SU-DHL-6 (cell line): Measurements from ENCODE around the gene LMNA.

Source experiments
- EZH2phosphoT487 ChIP-seq: fragments of 200-600 bp; sonication (generic), shearing (Covaris generic); conservative IDR thresholded peaks from 2 replicates; pipeline ENCODE4 v1.6.1; 2018; ENCODE audit warnings: mild to moderate bottlenecking, antibody characterized with exemption, low read length, moderate library complexity, mixed read lengths
- TF ChIP-seq, protein P1 (sequence below): fragments of 200-600 bp; sonication (generic); IDR thresholded peaks from one replicate; pipeline ENCODE4 v1.5.1; 2017; ENCODE audit warnings: antibody characterized with exemption, mild to moderate bottlenecking, low read length, moderate library complexity; ENCODE audit not compliant: insufficient read depth, poor library complexity, severe bottlenecking

DNA sequence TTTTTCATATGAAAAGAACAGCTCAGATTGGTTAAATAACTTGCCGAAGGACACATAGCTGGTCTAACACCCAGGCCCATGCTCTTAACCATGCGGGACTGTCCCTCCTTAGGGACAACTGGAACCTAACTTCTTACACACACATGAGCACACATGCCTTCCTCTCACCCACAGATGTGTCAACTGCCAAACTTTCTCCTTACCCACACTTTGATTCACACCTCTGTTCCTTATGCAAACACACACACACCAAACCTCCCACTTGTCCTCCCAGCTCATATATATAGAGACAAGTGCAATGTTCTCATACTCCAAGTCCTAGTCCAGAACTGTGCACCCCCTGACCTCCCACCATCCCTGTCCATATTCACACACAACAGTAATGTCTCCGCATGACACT, 49.3 kb upstream of the LMNA start:
- TF ChIP-seq, protein P1, sequence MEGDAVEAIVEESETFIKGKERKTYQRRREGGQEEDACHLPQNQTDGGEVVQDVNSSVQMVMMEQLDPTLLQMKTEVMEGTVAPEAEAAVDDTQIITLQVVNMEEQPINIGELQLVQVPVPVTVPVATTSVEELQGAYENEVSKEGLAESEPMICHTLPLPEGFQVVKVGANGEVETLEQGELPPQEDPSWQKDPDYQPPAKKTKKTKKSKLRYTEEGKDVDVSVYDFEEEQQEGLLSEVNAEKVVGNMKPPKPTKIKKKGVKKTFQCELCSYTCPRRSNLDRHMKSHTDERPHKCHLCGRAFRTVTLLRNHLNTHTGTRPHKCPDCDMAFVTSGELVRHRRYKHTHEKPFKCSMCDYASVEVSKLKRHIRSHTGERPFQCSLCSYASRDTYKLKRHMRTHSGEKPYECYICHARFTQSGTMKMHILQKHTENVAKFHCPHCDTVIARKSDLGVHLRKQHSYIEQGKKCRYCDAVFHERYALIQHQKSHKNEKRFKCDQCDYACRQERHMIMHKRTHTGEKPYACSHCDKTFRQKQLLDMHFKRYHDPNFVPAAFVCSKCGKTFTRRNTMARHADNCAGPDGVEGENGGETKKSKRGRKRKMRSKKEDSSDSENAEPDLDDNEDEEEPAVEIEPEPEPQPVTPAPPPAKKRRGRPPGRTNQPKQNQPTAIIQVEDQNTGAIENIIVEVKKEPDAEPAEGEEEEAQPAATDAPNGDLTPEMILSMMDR: no peak
- TF ChIP-seq EZH2phosphoT487: no peak
